Hepatocyte (in vitro differentiated cells): ENCODE results near the gene S100Z.

ENCODE experiments used
- EZH2 ChIP-seq: fragments of 200-600 bp; sonication (generic); IDR thresholded peaks from 2 replicates; pipeline ENCODE4 v1.6.1; 2016; ENCODE audit warnings: antibody characterized with exemption, mild to moderate bottlenecking, borderline replicate concordance
- TF ChIP-seq, protein P1 (sequence below): fragments of 200-600 bp; sonication (generic); IDR thresholded peaks from 2 replicates; pipeline ENCODE4 v1.5.1; 2016; ENCODE audit warnings: antibody characterized with exemption, mild to moderate bottlenecking; ENCODE audit not compliant: poor library complexity

DNA sequence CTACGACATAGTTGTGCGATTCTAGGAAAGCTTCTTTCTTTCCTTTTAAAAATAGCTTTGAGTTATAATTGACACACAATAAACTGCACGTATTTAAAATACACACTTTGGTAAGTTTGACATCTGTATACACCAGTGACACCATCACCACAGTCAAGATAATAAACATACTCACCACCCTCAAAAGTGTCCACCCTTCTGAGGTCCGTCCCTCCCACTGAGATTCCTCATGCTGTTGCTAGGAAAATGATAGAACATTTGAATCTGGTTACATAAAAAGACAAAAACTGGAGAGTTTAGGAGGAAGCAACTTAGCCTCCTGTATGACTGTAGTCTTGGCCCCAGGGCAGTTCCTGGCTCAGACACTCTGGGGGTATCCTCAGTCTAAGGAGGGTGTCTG, 17.2 kb downstream of the S100Z start:
- TF ChIP-seq, protein P1, sequence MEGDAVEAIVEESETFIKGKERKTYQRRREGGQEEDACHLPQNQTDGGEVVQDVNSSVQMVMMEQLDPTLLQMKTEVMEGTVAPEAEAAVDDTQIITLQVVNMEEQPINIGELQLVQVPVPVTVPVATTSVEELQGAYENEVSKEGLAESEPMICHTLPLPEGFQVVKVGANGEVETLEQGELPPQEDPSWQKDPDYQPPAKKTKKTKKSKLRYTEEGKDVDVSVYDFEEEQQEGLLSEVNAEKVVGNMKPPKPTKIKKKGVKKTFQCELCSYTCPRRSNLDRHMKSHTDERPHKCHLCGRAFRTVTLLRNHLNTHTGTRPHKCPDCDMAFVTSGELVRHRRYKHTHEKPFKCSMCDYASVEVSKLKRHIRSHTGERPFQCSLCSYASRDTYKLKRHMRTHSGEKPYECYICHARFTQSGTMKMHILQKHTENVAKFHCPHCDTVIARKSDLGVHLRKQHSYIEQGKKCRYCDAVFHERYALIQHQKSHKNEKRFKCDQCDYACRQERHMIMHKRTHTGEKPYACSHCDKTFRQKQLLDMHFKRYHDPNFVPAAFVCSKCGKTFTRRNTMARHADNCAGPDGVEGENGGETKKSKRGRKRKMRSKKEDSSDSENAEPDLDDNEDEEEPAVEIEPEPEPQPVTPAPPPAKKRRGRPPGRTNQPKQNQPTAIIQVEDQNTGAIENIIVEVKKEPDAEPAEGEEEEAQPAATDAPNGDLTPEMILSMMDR = no peak
- TF ChIP-seq EZH2 = no peak
